Prostate gland (tissue), 2 donors: Measurements from ENCODE around the gene RFT1. TPM values are rescaled to one million over a fixed set of nuclear protein-coding genes. Genes with fewer than 3 reads are reported as not detected.

Experiments used
- DNase-seq: peaks from one replicate; pipeline ENCODE4 v3.0.0-alpha.2; 2019; ENCODE audit warnings: low spot score
- H3K27ac ChIP-seq, 2 donors: fragments of 200-600 bp; sonication (generic); 2 replicates each; pipeline ENCODE4 v1.5.1; 2017 to 2019
- H3K27me3 ChIP-seq: fragments of 200-600 bp; sonication (generic); replicated peaks from 2 replicates; pipeline ENCODE4 v1.5.1; 2019; ENCODE audit not compliant: insufficient read depth
- H3K36me3 ChIP-seq, 2 donors: fragments of 200-600 bp; sonication (generic); 1 replicate in 1 of 2; 2 replicates in 1 of 2; pipeline versions ENCODE4 v1.5.1 to v1.8.1; 2017 to 2019
- H3K4me1 ChIP-seq: fragments of 200-600 bp; sonication (generic); replicated peaks from 2 replicates; pipeline ENCODE4 v1.5.1; 2019
- H3K4me3 ChIP-seq, 2 donors: fragments of 200-600 bp; sonication (generic); 2 replicates each; pipeline ENCODE4 v1.5.1; 2017 to 2019
- H3K9me3 ChIP-seq: fragments of 200-600 bp; sonication (generic); 2 replicates; pipeline ENCODE4 v1.5.1; 2017
- CTCF ChIP-seq, 4 experiments: fragments of 200-600 bp in 2 of 4; fragments of 450-650 bp in 2 of 4; sonication (generic) in 2 of 4; IDR thresholded peaks; 1 replicate in 3 of 4; 2 replicates in 1 of 4; pipeline ENCODE4 v1.5.1; 2016 to 2019; ENCODE audit warnings: antibody characterized with exemption in 4 of 4, mild to moderate bottlenecking in 2 of 4, moderate library complexity in 2 of 4
- POLR2A ChIP-seq: fragments of 450-650 bp; IDR thresholded peaks from one replicate; pipeline ENCODE4 v1.6.1; 2016; ENCODE audit warnings: antibody characterized with exemption, mild to moderate bottlenecking
- POLR2AphosphoS5 ChIP-seq: sonication (generic); formaldehyde crosslinking; IDR thresholded peaks from one replicate; pipeline ENCODE4 v1.6.1; 2017; ENCODE audit warnings: antibody characterized with exemption
- WGBS: methylation state at CpG from one replicate; pipeline ENCODE4 v1.1.5; 2018; 5-methylcytosine and 5-hydroxymethylcytosine counted together
- intact Hi-C: fragments of 100-400 bp; cut with DNase I; formaldehyde crosslinking; loops from one replicate; pipeline ENCODE4 v1.14.2; 2022
- total RNA-seq, 2 donors: library from RNA; depleted of rRNA; stranded (reverse); fragments of >200 nt; gene quantifications; one replicate each; pipeline ENCODE4 v1.1.0, GENCODE V29; 2016

RFT1 gene
- total RNA-seq, 2 donors from 2014 or later = 10.3 to 31.1 TPM

GRCh38 chr3:53169832-53170324 is 39.6 kb upstream of the RFT1 start:
- peaks cover 36% of the 10 kb centered on the region for H3K4me1 ChIP-seq
- H3K27me3 ChIP-seq = no peaks in the 10 kb centered on the region
- DNase-seq = no peak
- no peaks in the 10 kb centered on the region for H3K9me3 ChIP-seq
- H3K36me3 ChIP-seq = no peaks in the 10 kb centered on the region
- intact Hi-C loops = no loop called here
- no peak overlapping the region for H3K4me3 ChIP-seq
- H3K27ac ChIP-seq = peak overlapping the region; percentile 51 to 64
- WGBS = 95% methylated on average over 9 of the region's 9 CpGs
- no peak for TF ChIP-seq POLR2AphosphoS5
- TF ChIP-seq CTCF (IDR thresholded peaks at IDR 0.05) = no peak

- H3K27ac ChIP-seq = peak overlapping the region; percentile 51 to 64
- H3K4me3 ChIP-seq = no peak overlapping the region
- intact Hi-C loops = no loop called here
Observed at GRCh38 chr3:53169045-53169831, 39.0 kb upstream of the RFT1 start.

GRCh38 chr3:53168175-53168923 is 38.1 kb upstream of the RFT1 start:
- H3K27ac ChIP-seq = peak overlapping the region in 1 of 2 donors; percentile 95
- no peak overlapping the region for H3K4me3 ChIP-seq
- intact Hi-C loops = no loop called here
- H3K27me3 ChIP-seq = no peaks in the 10 kb centered on the region
- DNase-seq = no peak
- peaks cover 40% of the 10 kb centered on the region for H3K4me1 ChIP-seq
- TF ChIP-seq CTCF (IDR thresholded peaks at IDR 0.05) (no peak), POLR2AphosphoS5 (no peak)
- no peaks in the 10 kb centered on the region for H3K9me3 ChIP-seq
- WGBS = 74% methylated on average over 15 of the region's 15 CpGs
- no peaks in the 10 kb centered on the region for H3K36me3 ChIP-seq

More at GRCh38 chr3:53169045-53169831, 39.0 kb upstream of the RFT1 start:
- Histone ChIP-seq H3K4me1 (peaks cover 40% of the 10 kb centered on the region), H3K9me3 (no peaks in the 10 kb centered on the region), H3K36me3 (no peaks in the 10 kb centered on the region), H3K27me3 (no peaks in the 10 kb centered on the region)
- 46% methylated on average over 13 of the region's 15 CpGs for WGBS
- DNase-seq = peak; percentile 42
- TF ChIP-seq CTCF (IDR thresholded peaks at IDR 0.05) (no peak), POLR2A (no peak), POLR2AphosphoS5 (no peak)

GRCh38 chr3:53167418-53168174 is 37.4 kb upstream of the RFT1 start:
- DNase-seq = no peak
- Histone ChIP-seq H3K27me3 (no peaks in the 10 kb centered on the region), H3K27ac (peak overlapping the region in 1 of 2 donors; percentile 95), H3K36me3 (no peaks in the 10 kb centered on the region), H3K9me3 (no peaks in the 10 kb centered on the region), H3K4me1 (peaks cover 40% of the 10 kb centered on the region), H3K4me3 (no peak overlapping the region)
- 68% methylated on average over 7 of the region's 7 CpGs for WGBS
- intact Hi-C loops = no loop called here
- TF ChIP-seq POLR2AphosphoS5 (no peak), POLR2A (no peak), CTCF (IDR thresholded peaks at IDR 0.05) (no peak)
